Mammary epithelial cell (primary cell): Measurements from ENCODE around the gene BCORL1.

ENCODE experiments used
- CTCF ChIP-seq, 2 donors: IDR thresholded peaks in 1 of 2; conservative IDR thresholded peaks in 1 of 2; 2 replicates each; pipeline ENCODE4 v1.5.1; 2011 to 2012; ENCODE audit warnings: inconsistent platforms in 2 of 2, low read length in 2 of 2, mild to moderate bottlenecking in 2 of 2, control low read depth in 1 of 2, low read depth in 1 of 2; ENCODE audit not compliant: insufficient read depth in 1 of 2; ENCODE audit errors: extremely low read depth in 1 of 2
- EZH2 ChIP-seq: IDR thresholded peaks from 2 replicates; pipeline ENCODE4 v1.6.1; 2012; ENCODE audit warnings: low read length, inconsistent platforms, borderline replicate concordance

GRCh38 chrX:129982300-129983251 is at the start of gene BCORL1:
- TF ChIP-seq CTCF (conservative IDR thresholded peaks at IDR 0.05 in 1 of 2, IDR thresholded peaks at IDR 0.05 in 1 of 2; ENCODE audit: extremely low read depth in 1 of 2, insufficient read depth in 1 of 2, low read depth in 1 of 2, low read length in 2 of 2) (no peak), EZH2 (no peak)
